H9 (cell line): Measurements from ENCODE around the gene PHF21A. TPM values are rescaled to one million over a fixed set of nuclear protein-coding genes. Genes with fewer than 3 reads are reported as not detected.
"Not testable (repeated sequence)": the region's sequence is repeated elsewhere in the genome, so short reads cannot be mapped to it uniquely, and the experiment has no call there.

Source experiments
- DNase-seq: peaks from one replicate; pipeline ENCODE4 v3.0.0-alpha.2; 2017
- H2AFZ ChIP-seq: one replicate; pipeline ENCODE4 v1.6.1; 2013; ENCODE audit warnings: mild to moderate bottlenecking, low read length, control low read depth, moderate library complexity
- H2AK5ac ChIP-seq: 2 replicates; pipeline ENCODE4 v1.6.1; 2013; ENCODE audit warnings: low read length, control low read depth, mixed read lengths; ENCODE audit not compliant: insufficient read length
- H2BK120ac ChIP-seq: one replicate; pipeline ENCODE4 v1.6.1; 2013; ENCODE audit warnings: low read depth, mild to moderate bottlenecking, low read length, control low read depth, inconsistent platforms; ENCODE audit not compliant: poor library complexity, severe bottlenecking
- H2BK12ac ChIP-seq: 2 replicates; pipeline ENCODE4 v1.6.1; 2013; ENCODE audit warnings: low read length, control low read depth, mixed read lengths, low read depth; ENCODE audit not compliant: insufficient read length
- H2BK15ac ChIP-seq: 2 replicates; pipeline ENCODE4 v1.6.1; 2013; ENCODE audit warnings: low read depth, low read length, control low read depth
- H2BK20ac ChIP-seq: one replicate; pipeline ENCODE4 v1.6.1; 2013; ENCODE audit warnings: low read depth, mild to moderate bottlenecking, low read length, control low read depth, inconsistent platforms; ENCODE audit not compliant: poor library complexity, severe bottlenecking
- H2BK5ac ChIP-seq: 2 replicates; pipeline ENCODE4 v1.6.1; 2013; ENCODE audit warnings: low read length, control low read depth, mixed read lengths; ENCODE audit not compliant: insufficient read length
- H3K14ac ChIP-seq: 2 replicates; pipeline ENCODE4 v1.6.1; 2013; ENCODE audit warnings: low read length, control low read depth; ENCODE audit not compliant: insufficient read depth
- H3K18ac ChIP-seq: 2 replicates; pipeline ENCODE4 v1.6.1; 2013; ENCODE audit warnings: low read depth, mild to moderate bottlenecking, mixed read lengths, low read length, control low read depth; ENCODE audit not compliant: insufficient read length
- H3K23ac ChIP-seq: 2 replicates; pipeline ENCODE4 v1.6.1; 2013; ENCODE audit warnings: low read length, control low read depth, mixed read lengths, low read depth; ENCODE audit not compliant: insufficient read length
- H3K23me2 ChIP-seq: 2 replicates; pipeline ENCODE4 v1.6.1; 2013; ENCODE audit warnings: low read depth, mild to moderate bottlenecking, mixed read lengths, low read length, control low read depth; ENCODE audit not compliant: insufficient read length, poor library complexity, severe bottlenecking
- H3K27ac ChIP-seq: 2 replicates; pipeline ENCODE4 v1.5.1; 2013; ENCODE audit warnings: low read length, control low read depth, mixed read lengths, low read depth; ENCODE audit not compliant: insufficient read length
- H3K27me3 ChIP-seq: 2 replicates; pipeline ENCODE4 v1.6.1; 2013; ENCODE audit warnings: low read length, control low read depth, inconsistent platforms; ENCODE audit not compliant: insufficient read depth
- H3K4ac ChIP-seq: 2 replicates; pipeline ENCODE4 v1.6.1; 2013; ENCODE audit warnings: low read depth, mild to moderate bottlenecking, control low read depth, inconsistent platforms, low read length, moderate library complexity
- H3K4me1 ChIP-seq: 2 replicates; pipeline ENCODE4 v1.6.1; 2013; ENCODE audit warnings: low read length, control low read depth, inconsistent platforms; ENCODE audit not compliant: insufficient read depth
- H3K4me2 ChIP-seq: 2 replicates; pipeline ENCODE4 v1.6.1; 2013; ENCODE audit warnings: low read length, control low read depth, mixed read lengths; ENCODE audit not compliant: insufficient read length, insufficient read depth
- H3K56ac ChIP-seq: 2 replicates; pipeline ENCODE4 v1.6.1; 2013; ENCODE audit warnings: low read depth, mild to moderate bottlenecking, mixed read lengths, low read length, control low read depth; ENCODE audit not compliant: insufficient read length
- H3K79me1 ChIP-seq: 2 replicates; pipeline ENCODE4 v1.6.1; 2013; ENCODE audit warnings: low read depth, mild to moderate bottlenecking, moderate library complexity, low read length, control low read depth, inconsistent platforms; ENCODE audit not compliant: insufficient read depth, poor library complexity, severe bottlenecking
- H3K79me2 ChIP-seq: 2 replicates; pipeline ENCODE4 v1.6.1; 2013; ENCODE audit warnings: low read length, control low read depth, inconsistent platforms; ENCODE audit not compliant: insufficient read depth
- H3K9ac ChIP-seq: 2 replicates; pipeline ENCODE4 v1.6.1; 2013; ENCODE audit warnings: low read length, control low read depth, mixed read lengths; ENCODE audit not compliant: insufficient read length; ENCODE audit errors: extremely low read depth
- H3K9me3 ChIP-seq: one replicate; pipeline ENCODE4 v1.6.1; 2013; ENCODE audit warnings: low read depth, low read length, inconsistent platforms; ENCODE audit not compliant: control insufficient read depth
- H3T11ph ChIP-seq: one replicate; pipeline ENCODE4 v1.6.1; 2013; ENCODE audit warnings: mild to moderate bottlenecking, low read length, control low read depth, inconsistent platforms
- H4K20me1 ChIP-seq: one replicate; pipeline ENCODE4 v1.6.1; 2013; ENCODE audit not compliant: control insufficient read depth, insufficient read length, insufficient read depth
- H4K5ac ChIP-seq: 2 replicates; pipeline ENCODE4 v1.6.1; 2013; ENCODE audit warnings: low read depth, mild to moderate bottlenecking, mixed read lengths, low read length, control low read depth; ENCODE audit not compliant: insufficient read length
- H4K8ac ChIP-seq: replicated peaks from 2 replicates; pipeline ENCODE4 v1.6.1; 2013; ENCODE audit warnings: low read length, control low read depth, mixed read lengths, low read depth; ENCODE audit not compliant: insufficient read length
- H4K91ac ChIP-seq: 2 replicates; pipeline ENCODE4 v1.6.1; 2013; ENCODE audit warnings: low read depth, mild to moderate bottlenecking, moderate library complexity, mixed read lengths, low read length, control low read depth; ENCODE audit not compliant: insufficient read length
- H3K27ac Mint-ChIP-seq, 3 experiments: 2 replicates in 2 of 3; 3 replicates in 1 of 3; pipeline ENCODE4 v1.8.0; 2020 to 2021; ENCODE audit warnings: mixed read lengths in 3 of 3, mild to moderate bottlenecking in 1 of 3, moderate library complexity in 1 of 3
- H3K27me3 Mint-ChIP-seq: 2 replicates; pipeline ENCODE4 v1.8.0; 2021; ENCODE audit warnings: low read depth, mild to moderate bottlenecking, moderate library complexity, mixed read lengths
- H3K36me3 Mint-ChIP-seq, 3 experiments: 2 replicates in 2 of 3; 3 replicates in 1 of 3; pipeline ENCODE4 v1.8.0; 2020 to 2021; ENCODE audit warnings: low read depth in 3 of 3, mixed read lengths in 3 of 3; ENCODE audit not compliant: insufficient read depth in 1 of 3
- H3K4me1 Mint-ChIP-seq, 2 experiments: 2 replicates each; pipeline ENCODE4 v1.8.0; 2020; ENCODE audit warnings: mixed read lengths in 2 of 2
- H3K4me3 Mint-ChIP-seq, 2 experiments: 2 replicates in 1 of 2; 3 replicates in 1 of 2; pipeline ENCODE4 v1.8.0; 2020 to 2021; ENCODE audit warnings: mild to moderate bottlenecking in 2 of 2, mixed read lengths in 2 of 2, moderate library complexity in 1 of 2
- H3K9me3 Mint-ChIP-seq, 2 experiments: 2 replicates in 1 of 2; 3 replicates in 1 of 2; pipeline ENCODE4 v1.8.0; 2020; ENCODE audit warnings: mild to moderate bottlenecking in 2 of 2, mixed read lengths in 2 of 2, moderate library complexity in 1 of 2
- WGBS: extraction: QIAGEN DNeasy Blood & Tissue Kit; methylation state at CpG from one replicate; pipeline ENCODE4 v1.1.7; 2013; ENCODE audit warnings: missing lambda C conversion rate, low lambda C conversion rate, mixed read lengths; ENCODE audit not compliant: insufficient read length; ENCODE audit errors: extremely low coverage; 5-methylcytosine and 5-hydroxymethylcytosine counted together
- total RNA-seq: library from RNA; stranded (reverse); gene quantifications from 2 replicates; pipeline ENCODE4 v1.2.1, GENCODE V29; 2021
- TF ChIP-seq, protein P1 (sequence below): fragments of 200-600 bp; sonication (generic); conservative IDR thresholded peaks from 3 replicates; pipeline ENCODE4 v1.8.0; 2021; ENCODE audit warnings: antibody characterized with exemption, mild to moderate bottlenecking

The PHF21A gene
- total RNA-seq, 1 experiment from 2014 or later, result 33.8 TPM

- peaks cover 22 to 25% of the 10 kb centered on the region in 2 experiments for H3K4me1 Mint-ChIP-seq
- Histone ChIP-seq H2AK5ac (no peak overlapping the region), H3K4me1 (peaks cover 3% of the 10 kb centered on the region; the same call in 1 of the 2 replicates), H3K9ac (no peak overlapping the region), H3T11ph (no peak overlapping the region), H3K9me3 (no peaks in the 10 kb centered on the region), H3K79me1 (no peaks in the 10 kb centered on the region), H3K27ac (no peak overlapping the region), H3K14ac (no peak overlapping the region), H3K18ac (no peak overlapping the region), H4K8ac (no peak overlapping the region), H3K4ac (no peak overlapping the region), H2BK20ac (no peak overlapping the region), H2BK12ac (no peak overlapping the region), H3K23me2 (no peaks in the 10 kb centered on the region), H2BK15ac (no peak overlapping the region), H2AFZ (no peak overlapping the region), H3K27me3 (no peaks in the 10 kb centered on the region), H3K4me2 (no peak overlapping the region), H3K23ac (no peak overlapping the region), H2BK5ac (no peak overlapping the region), H3K56ac (no peak overlapping the region), H3K79me2 (no peaks in the 10 kb centered on the region), H4K5ac (no peak overlapping the region), H2BK120ac (no peak overlapping the region), H4K91ac (no peak overlapping the region), H4K20me1 (no peaks in the 10 kb centered on the region)
- H3K4me3 Mint-ChIP-seq, result no peak overlapping the region
- no peaks in the 10 kb centered on the region for H3K27me3 Mint-ChIP-seq
- peak overlapping the region in 1 of 3 experiments; percentile 7; a peak in 1 of 7 replicates for H3K27ac Mint-ChIP-seq
- WGBS, result no CpG with 5 or more reads among the region's 1 CpG
- peaks cover 5 to 8% (median 7%) of the 10 kb centered on the region in 3 experiments for H3K36me3 Mint-ChIP-seq
- DNase-seq, result no peak
- H3K9me3 Mint-ChIP-seq, result peaks cover 5 to 7% of the 10 kb centered on the region in 2 experiments; a peak in 4 of 5 replicates
- TF ChIP-seq, protein P1, sequence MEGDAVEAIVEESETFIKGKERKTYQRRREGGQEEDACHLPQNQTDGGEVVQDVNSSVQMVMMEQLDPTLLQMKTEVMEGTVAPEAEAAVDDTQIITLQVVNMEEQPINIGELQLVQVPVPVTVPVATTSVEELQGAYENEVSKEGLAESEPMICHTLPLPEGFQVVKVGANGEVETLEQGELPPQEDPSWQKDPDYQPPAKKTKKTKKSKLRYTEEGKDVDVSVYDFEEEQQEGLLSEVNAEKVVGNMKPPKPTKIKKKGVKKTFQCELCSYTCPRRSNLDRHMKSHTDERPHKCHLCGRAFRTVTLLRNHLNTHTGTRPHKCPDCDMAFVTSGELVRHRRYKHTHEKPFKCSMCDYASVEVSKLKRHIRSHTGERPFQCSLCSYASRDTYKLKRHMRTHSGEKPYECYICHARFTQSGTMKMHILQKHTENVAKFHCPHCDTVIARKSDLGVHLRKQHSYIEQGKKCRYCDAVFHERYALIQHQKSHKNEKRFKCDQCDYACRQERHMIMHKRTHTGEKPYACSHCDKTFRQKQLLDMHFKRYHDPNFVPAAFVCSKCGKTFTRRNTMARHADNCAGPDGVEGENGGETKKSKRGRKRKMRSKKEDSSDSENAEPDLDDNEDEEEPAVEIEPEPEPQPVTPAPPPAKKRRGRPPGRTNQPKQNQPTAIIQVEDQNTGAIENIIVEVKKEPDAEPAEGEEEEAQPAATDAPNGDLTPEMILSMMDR, result no peak
Measured at GRCh38 chr11:46015941-46016340, 105.3 kb downstream of the PHF21A start.

DNA sequence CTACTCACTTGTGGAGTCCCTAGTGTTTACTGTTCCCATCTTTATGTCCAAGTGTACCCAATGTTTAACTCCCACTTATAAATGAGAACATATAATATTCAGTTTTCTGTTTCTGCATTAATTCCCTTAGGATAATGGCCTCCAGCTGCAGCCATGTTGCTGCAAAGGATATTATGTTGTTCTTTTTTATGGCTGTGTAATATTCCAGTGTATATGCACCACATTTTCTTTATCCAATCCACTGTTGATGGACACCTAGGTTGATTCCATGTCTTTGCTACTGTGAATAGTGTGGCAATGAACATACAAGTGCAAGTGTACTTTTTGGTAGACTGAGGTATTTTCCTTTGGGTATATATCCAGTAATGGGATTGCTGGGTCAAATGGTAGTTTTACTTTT, 107.1 kb downstream of the PHF21A start:
- H3K23ac ChIP-seq, H3K9me3 Mint-ChIP-seq, H3K79me1 ChIP-seq, H3K27me3 ChIP-seq, H3K9ac ChIP-seq, H3K4ac ChIP-seq, H2BK15ac ChIP-seq, H2BK12ac ChIP-seq, H2AK5ac ChIP-seq, H3K4me3 Mint-ChIP-seq, H3K9me3 ChIP-seq, H4K91ac ChIP-seq, H3K14ac ChIP-seq, H2AFZ ChIP-seq, H3T11ph ChIP-seq, H2BK20ac ChIP-seq, DNase-seq, H3K23me2 ChIP-seq, H3K4me1 ChIP-seq, H3K18ac ChIP-seq, H2BK120ac ChIP-seq, H3K27ac ChIP-seq, H4K5ac ChIP-seq, H4K8ac ChIP-seq, H3K4me2 ChIP-seq, H3K27me3 Mint-ChIP-seq, H3K79me2 ChIP-seq, H4K20me1 ChIP-seq, H3K27ac Mint-ChIP-seq, H3K36me3 Mint-ChIP-seq, H2BK5ac ChIP-seq, H3K56ac ChIP-seq: not testable (repeated sequence)
- peaks cover 26 to 28% of the 10 kb centered on the region in 2 experiments for H3K4me1 Mint-ChIP-seq
